HepG2 (cell line): ENCODE measurements around the gene C18orf63. TPM values are rescaled to one million over a fixed set of nuclear protein-coding genes. Genes with fewer than 3 reads are reported as not detected.

Experiments
- DNMT1 ChIP-seq: sonication (generic); formaldehyde crosslinking; IDR thresholded peaks from 2 replicates; pipeline ENCODE4 v1.5.1; 2020; ENCODE audit warnings: mild to moderate bottlenecking, missing genetic modification reagents
- EEA1 ChIP-seq: sonication (generic); formaldehyde crosslinking; IDR thresholded peaks from 2 replicates; pipeline ENCODE4 v1.5.1; 2020; ENCODE audit warnings: mild to moderate bottlenecking, missing genetic modification reagents, borderline replicate concordance
- FOXK2 ChIP-seq: fragments of 450-650 bp; IDR thresholded peaks from 2 replicates; pipeline ENCODE4 v1.6.1; 2016
- LCORL ChIP-seq, 2 experiments: fragments of 450-650 bp in 1 of 2; sonication (generic) in 1 of 2; formaldehyde crosslinking in 1 of 2; IDR thresholded peaks; 2 replicates each; pipeline versions ENCODE4 v1.5.0 to v1.6.1; 2017 to 2020; ENCODE audit warnings: antibody characterized with exemption in 1 of 2, missing genetic modification reagents in 1 of 2
- NFE2 ChIP-seq: sonication (generic); formaldehyde crosslinking; IDR thresholded peaks from 2 replicates; pipeline ENCODE4 v1.4.0; 2020; ENCODE audit warnings: missing genetic modification reagents
- PCBP1 ChIP-seq: fragments of 200-400 bp; formaldehyde crosslinking; IDR thresholded peaks from 2 replicates; pipeline ENCODE4 v1.6.1; 2017; ENCODE audit warnings: mild to moderate bottlenecking, low read depth, low read length, borderline replicate concordance
- PLRG1 ChIP-seq: fragments of 450-650 bp; conservative IDR thresholded peaks from 2 replicates; pipeline ENCODE4 v1.6.1; 2016
- POLR2AphosphoS5 ChIP-seq: IDR thresholded peaks from 2 replicates; pipeline ENCODE4 v1.6.1; 2012; ENCODE audit warnings: low read depth, low read length
- XBP1 ChIP-seq: sonication (generic); formaldehyde crosslinking; IDR thresholded peaks from 2 replicates; pipeline ENCODE4 v1.5.0; 2020; ENCODE audit warnings: missing genetic modification reagents
- ZNF224 ChIP-seq: sonication (generic); formaldehyde crosslinking; IDR thresholded peaks from 2 replicates; pipeline ENCODE4 v1.5.0; 2020; ENCODE audit warnings: mild to moderate bottlenecking, missing genetic modification reagents
- ZNF496 ChIP-seq: sonication (generic); formaldehyde crosslinking; IDR thresholded peaks from 2 replicates; pipeline ENCODE4 v1.8.1; 2023; ENCODE audit warnings: mild to moderate bottlenecking, moderate library complexity, missing genetic modification reagents; ENCODE audit not compliant: insufficient replicate concordance
- ZNF552 ChIP-seq: sonication (generic); formaldehyde crosslinking; IDR thresholded peaks from 2 replicates; pipeline ENCODE4 v1.9.0; 2022; ENCODE audit warnings: missing genetic modification reagents, mild to moderate bottlenecking, borderline replicate concordance
- ZNF780A ChIP-seq: sonication (generic); formaldehyde crosslinking; IDR thresholded peaks from 2 replicates; pipeline ENCODE4 v1.8.0; 2022; ENCODE audit warnings: mild to moderate bottlenecking, missing genetic modification reagents, moderate library complexity
- polyA plus RNA-seq, 8 experiments: library from polyadenylated mRNA; depleted of rRNA in 3 of 8; stranded (reverse) in 7 of 8; unstranded in 1 of 8; fragments of >200 nt; fragmentation: Illumina TruSeq in 4 of 8; extraction: Trizol in 4 of 8; gene quantifications; 2 replicates each; pipeline versions ENCODE4 v1.2.1 to v1.2.3, GENCODE V29; 2011 to 2016; ENCODE audit warnings: low read depth in 4 of 8, missing spikeins in 1 of 8, mixed read lengths in 1 of 8; ENCODE audit not compliant: insufficient read depth in 1 of 8
- total RNA-seq, 5 experiments: library from RNA; depleted of rRNA; stranded (reverse); fragments of >200 nt; fragmentation: Illumina TruSeq; extraction: Trizol; gene quantifications; 2 replicates each; pipeline ENCODE4 v1.2.3, GENCODE V29; 2016; ENCODE audit warnings: low read depth in 1 of 5
- TF ChIP-seq, protein P1 (sequence below): sonication (generic); formaldehyde crosslinking; IDR thresholded peaks from 2 replicates; pipeline ENCODE4 v1.4.0; 2020; ENCODE audit warnings: low read depth, missing genetic modification reagents
- TF ChIP-seq, protein P2 (sequence below): sonication (generic); formaldehyde crosslinking; IDR thresholded peaks from 2 replicates; pipeline ENCODE4 v1.4.0; 2020; ENCODE audit warnings: mild to moderate bottlenecking, missing genetic modification reagents
- TF ChIP-seq, protein P3 (sequence below): sonication (generic); formaldehyde crosslinking; IDR thresholded peaks from 2 replicates; pipeline ENCODE4 v1.4.0; 2020; ENCODE audit warnings: mild to moderate bottlenecking, missing genetic modification reagents
- TF ChIP-seq, protein P4 (sequence below): sonication (generic); formaldehyde crosslinking; IDR thresholded peaks from 2 replicates; pipeline ENCODE4 v1.4.0; 2020; ENCODE audit warnings: missing genetic modification reagents, mild to moderate bottlenecking, borderline replicate concordance
- TF ChIP-seq, protein P5 (sequence below): sonication (generic); IDR thresholded peaks from 2 replicates; pipeline ENCODE4 v1.6.1; 2016; ENCODE audit warnings: low read depth, borderline replicate concordance

Gene C18orf63
- total and polyA plus RNA-seq, 2 of the 13 experiments (the other 11 are each of a cell fraction or from before 2014, with no cell fraction given), result 0.01 TPM; not detected in 1

DNA sequence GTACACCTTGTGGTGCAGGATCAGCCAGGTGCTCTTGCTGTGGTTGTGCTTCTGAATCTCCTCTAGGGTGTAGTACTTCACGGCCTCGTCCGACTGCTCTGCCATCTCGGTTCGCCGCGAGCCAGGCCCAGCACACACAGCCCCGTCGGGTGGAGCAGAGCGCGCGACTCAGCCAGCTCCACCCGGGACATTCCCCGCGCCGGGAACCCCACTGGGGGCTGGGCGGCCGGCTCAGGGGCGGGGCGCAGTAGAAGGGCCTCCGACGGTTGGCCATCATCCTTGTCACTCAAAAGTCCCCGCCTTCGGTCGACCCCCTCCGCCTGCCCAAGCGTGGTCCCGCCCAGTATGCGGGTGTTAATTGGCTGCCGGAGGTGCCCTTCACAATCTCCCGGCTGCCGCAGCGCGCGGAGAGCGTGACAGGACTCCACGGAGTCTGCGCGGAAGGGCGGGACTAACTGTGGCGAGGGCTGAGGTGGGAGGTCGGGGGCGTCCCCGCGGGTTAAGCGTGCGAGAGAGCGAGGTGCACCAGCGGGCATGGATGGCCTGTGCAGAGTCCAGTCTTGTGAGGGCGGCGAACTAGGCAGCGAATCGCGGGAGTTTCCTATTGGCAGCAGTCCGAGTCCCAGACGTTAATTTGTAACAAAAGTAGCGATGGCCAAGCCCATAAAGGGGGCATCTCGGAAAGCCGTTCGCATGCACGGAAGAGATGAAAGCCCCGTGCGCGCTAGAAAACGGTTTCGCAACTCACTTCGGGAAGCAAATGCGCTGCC is 23.7 kb upstream of the C18orf63 start, which contains the start of gene CYB5A (continued):
- TF ChIP-seq, protein P1, sequence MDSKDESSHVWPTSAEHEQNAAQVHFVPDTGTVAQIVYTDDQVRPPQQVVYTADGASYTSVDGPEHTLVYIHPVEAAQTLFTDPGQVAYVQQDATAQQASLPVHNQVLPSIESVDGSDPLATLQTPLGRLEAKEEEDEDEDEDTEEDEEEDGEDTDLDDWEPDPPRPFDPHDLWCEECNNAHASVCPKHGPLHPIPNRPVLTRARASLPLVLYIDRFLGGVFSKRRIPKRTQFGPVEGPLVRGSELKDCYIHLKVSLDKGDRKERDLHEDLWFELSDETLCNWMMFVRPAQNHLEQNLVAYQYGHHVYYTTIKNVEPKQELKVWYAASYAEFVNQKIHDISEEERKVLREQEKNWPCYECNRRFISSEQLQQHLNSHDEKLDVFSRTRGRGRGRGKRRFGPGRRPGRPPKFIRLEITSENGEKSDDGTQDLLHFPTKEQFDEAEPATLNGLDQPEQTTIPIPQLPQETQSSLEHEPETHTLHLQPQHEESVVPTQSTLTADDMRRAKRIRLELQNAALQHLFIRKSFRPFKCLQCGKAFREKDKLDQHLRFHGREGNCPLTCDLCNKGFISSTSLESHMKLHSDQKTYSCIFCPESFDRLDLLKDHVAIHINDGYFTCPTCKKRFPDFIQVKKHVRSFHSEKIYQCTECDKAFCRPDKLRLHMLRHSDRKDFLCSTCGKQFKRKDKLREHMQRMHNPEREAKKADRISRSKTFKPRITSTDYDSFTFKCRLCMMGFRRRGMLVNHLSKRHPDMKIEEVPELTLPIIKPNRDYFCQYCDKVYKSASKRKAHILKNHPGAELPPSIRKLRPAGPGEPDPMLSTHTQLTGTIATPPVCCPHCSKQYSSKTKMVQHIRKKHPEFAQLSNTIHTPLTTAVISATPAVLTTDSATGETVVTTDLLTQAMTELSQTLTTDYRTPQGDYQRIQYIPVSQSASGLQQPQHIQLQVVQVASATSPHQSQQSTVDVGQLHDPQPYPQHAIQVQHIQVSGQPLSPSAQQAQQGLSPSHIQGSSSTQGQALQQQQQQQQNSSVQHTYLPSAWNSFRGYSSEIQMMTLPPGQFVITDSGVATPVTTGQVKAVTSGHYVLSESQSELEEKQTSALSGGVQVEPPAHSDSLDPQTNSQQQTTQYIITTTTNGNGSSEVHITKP (CRISPR knock-in tag), result peak; percentile 64; the same call in 1 of the 2 replicates
- TF ChIP-seq LCORL (IDR thresholded peaks at IDR 0.05), result no peak
- TF ChIP-seq LCORL (CRISPR knock-in tag; IDR thresholded peaks at IDR 0.05), result peak; percentile 73
- TF ChIP-seq, protein P2, sequence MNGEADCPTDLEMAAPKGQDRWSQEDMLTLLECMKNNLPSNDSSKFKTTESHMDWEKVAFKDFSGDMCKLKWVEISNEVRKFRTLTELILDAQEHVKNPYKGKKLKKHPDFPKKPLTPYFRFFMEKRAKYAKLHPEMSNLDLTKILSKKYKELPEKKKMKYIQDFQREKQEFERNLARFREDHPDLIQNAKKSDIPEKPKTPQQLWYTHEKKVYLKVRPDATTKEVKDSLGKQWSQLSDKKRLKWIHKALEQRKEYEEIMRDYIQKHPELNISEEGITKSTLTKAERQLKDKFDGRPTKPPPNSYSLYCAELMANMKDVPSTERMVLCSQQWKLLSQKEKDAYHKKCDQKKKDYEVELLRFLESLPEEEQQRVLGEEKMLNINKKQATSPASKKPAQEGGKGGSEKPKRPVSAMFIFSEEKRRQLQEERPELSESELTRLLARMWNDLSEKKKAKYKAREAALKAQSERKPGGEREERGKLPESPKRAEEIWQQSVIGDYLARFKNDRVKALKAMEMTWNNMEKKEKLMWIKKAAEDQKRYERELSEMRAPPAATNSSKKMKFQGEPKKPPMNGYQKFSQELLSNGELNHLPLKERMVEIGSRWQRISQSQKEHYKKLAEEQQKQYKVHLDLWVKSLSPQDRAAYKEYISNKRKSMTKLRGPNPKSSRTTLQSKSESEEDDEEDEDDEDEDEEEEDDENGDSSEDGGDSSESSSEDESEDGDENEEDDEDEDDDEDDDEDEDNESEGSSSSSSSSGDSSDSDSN (CRISPR knock-in tag), result no peak
- TF ChIP-seq XBP1 (CRISPR knock-in tag), result peak; percentile 59; the same call in 1 of the 2 replicates
- TF ChIP-seq, protein P3, sequence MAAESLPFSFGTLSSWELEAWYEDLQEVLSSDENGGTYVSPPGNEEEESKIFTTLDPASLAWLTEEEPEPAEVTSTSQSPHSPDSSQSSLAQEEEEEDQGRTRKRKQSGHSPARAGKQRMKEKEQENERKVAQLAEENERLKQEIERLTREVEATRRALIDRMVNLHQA (CRISPR knock-in tag), result no peak
- no peak for TF ChIP-seq FOXK2
- TF ChIP-seq, protein P4, sequence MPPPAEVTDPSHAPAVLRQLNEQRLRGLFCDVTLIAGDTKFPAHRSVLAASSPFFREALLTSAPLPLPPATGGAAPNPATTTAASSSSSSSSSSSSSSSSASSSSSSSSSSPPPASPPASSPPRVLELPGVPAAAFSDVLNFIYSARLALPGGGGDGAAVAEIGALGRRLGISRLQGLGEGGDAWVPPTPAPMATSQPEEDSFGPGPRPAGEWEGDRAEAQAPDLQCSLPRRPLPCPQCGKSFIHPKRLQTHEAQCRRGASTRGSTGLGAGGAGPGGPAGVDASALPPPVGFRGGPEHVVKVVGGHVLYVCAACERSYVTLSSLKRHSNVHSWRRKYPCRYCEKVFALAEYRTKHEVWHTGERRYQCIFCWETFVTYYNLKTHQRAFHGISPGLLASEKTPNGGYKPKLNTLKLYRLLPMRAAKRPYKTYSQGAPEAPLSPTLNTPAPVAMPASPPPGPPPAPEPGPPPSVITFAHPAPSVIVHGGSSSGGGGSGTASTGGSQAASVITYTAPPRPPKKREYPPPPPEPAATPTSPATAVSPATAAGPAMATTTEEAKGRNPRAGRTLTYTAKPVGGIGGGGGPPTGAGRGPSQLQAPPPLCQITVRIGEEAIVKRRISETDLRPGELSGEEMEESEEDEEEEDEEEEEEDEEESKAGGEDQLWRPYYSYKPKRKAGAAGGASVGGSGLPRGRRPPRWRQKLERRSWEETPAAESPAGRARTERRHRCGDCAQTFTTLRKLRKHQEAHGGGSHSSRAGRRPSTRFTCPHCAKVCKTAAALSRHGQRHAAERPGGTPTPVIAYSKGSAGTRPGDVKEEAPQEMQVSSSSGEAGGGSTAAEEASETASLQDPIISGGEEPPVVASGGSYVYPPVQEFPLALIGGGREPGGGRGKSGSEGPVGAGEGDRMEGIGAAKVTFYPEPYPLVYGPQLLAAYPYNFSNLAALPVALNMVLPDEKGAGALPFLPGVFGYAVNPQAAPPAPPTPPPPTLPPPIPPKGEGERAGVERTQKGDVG (CRISPR knock-in tag), result no peak
- TF ChIP-seq ZNF780A (CRISPR knock-in tag), result 0 out of 2 replicates have a peak, but pooled peaks have one; percentile 20
- TF ChIP-seq, protein P5, sequence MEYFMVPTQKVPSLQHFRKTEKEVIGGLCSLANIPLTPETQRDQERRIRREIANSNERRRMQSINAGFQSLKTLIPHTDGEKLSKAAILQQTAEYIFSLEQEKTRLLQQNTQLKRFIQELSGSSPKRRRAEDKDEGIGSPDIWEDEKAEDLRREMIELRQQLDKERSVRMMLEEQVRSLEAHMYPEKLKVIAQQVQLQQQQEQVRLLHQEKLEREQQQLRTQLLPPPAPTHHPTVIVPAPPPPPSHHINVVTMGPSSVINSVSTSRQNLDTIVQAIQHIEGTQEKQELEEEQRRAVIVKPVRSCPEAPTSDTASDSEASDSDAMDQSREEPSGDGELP, result peak; percentile 60; the same call in 1 of the 2 replicates
- peak; percentile 69 for TF ChIP-seq POLR2AphosphoS5
- TF ChIP-seq PLRG1, result no peak
- no peak for TF ChIP-seq EEA1 (CRISPR knock-in tag)
- no peak for TF ChIP-seq DNMT1
- TF ChIP-seq ZNF224, result no peak
- TF ChIP-seq NFE2 (CRISPR knock-in tag), result no peak
- TF ChIP-seq ZNF496, result no peak
- no peak for TF ChIP-seq ZNF552
- peak; percentile 96; the same call in 1 of the 2 replicates for TF ChIP-seq PCBP1
